Activated CD8-positive, alpha-beta memory T cell treated with anti-CD3 and anti-CD28 coated beads for 4 hours (primary cell): ENCODE results near the gene WDFY4.

Source experiments
- DNase-seq, 2 donors: peaks; one replicate each; pipeline ENCODE4 v3.0.0-alpha.2; 2020; ENCODE audit warnings: low read depth in 2 of 2

Gene WDFY4

DNA sequence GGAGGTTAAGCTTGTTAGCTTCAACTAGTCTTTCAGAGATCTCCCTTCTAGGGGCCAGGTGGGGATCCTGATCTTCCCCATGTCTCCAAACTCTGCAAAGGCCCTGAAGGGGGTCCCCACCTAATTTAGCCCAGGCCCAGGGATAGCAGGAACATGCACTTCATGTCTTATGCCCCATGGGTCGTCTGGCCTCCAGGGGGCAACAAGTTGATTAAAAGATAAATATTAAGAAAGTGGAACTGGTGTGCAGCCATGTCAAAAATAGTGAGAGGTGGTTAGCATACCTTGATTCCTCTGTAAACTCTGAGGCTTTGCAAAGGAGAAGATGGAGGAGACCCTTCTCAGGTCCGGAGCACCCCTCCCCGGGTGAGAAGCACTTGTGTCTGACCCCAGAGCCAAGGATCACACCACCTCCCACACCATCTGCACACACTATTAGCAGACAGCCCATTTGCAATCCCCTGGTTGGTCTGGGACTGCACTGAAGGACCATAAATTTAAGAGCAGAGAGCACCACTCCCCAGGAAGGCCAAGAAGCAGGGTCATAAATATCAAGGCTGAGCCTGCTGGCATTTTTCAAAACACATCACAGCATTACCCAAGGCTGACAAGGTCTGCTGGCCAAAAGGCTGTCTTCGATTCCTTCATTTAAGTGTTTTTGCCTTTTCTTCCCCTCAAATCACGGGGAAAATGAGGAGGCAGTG, 299.1 kb downstream of the WDFY4 start:
- no peak for DNase-seq

DNA sequence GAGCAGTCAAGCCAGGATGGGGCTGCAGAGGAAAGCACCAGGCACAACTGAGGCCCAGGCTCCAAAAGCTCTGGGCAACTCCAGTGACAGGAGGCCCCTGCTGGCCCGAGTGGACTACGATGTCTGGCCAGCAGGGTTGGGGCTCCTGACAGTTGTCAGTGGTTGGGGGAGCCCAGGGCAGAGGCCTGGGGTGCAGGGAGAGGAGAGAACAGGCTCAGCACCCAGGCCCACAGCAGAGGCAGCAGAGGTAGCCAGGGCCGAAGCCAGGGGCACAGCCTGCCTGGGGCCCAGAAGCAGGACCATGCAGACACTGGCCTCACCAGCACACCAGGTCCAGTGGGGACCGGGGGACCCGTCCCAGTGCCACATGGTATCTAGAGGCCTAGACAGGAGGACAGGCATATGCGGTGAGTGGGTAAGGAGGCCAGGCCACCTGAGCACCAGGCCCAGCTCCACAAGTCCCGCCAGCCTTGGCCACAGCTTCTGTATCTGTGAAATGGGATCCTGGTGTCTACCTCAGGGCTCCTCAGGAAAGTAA, 301.0 kb downstream of the WDFY4 start:
- DNase-seq = no peak

- no peak for DNase-seq
Measured at GRCh38 chr10:48990226-48990625, 305.6 kb downstream of the WDFY4 start.

DNA sequence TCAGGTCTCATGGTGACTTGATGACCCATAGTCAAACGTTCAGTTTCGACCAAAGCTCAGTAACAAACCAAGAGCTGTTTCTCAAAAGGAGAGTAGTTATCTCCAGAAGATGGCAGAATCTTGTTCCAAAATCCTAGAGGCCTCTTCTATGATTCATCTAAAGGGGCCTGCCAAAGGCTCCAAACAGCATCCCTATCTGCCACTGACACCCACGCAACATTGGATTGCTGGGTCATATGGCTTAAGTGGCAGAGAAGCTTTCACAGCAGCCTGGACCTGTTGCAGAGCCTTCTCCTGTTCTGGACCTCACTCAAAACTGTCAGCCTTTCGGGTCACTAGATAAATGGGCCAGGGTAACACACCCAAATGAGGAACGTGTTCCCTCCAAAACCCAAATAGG, 309.0 kb downstream of the WDFY4 start:
- no peak for DNase-seq

DNA sequence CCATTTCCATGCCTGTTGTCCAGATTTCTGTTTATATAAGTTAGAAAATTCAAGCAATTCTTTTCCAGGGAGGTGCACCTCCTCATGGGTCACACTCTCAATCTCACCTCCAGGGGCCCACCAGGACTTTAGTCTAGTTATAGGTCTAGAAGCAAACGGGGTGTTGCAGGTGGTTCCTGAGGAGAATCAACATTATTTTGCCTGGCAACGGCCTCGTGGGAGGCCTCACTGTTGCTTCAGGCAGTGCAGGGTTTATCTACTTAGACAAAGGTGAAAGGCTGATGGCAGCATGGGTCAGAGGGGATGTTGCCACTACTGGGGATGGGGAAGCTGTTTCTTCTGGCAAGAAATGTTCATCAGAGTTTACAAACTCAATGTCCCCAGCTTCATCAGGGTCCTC, 311.7 kb downstream of the WDFY4 start:
- DNase-seq = no peak

DNA sequence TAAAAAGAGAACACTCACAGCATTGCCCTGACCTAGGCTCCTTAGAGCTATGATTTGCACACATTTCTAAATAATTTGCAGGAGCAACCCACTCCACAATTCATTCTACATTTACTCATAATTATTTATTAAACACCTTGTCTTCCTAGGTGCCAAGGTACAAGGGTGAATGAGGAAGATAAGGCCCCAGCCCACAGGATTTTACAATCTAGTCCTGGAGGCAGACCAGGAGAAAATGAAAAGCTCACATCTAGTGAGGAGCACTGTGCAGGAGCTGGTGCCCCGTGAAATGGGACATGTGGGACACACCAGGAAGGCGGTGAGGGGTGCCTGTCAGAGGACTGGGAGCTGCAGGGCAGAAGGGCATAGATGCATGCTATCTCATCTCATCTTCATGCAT, 314.7 kb downstream of the WDFY4 start:
- no peak for DNase-seq

- DNase-seq = no peak
Measured at GRCh38 chr10:49000437-49001398, 316.0 kb downstream of the WDFY4 start.

GRCh38 chr10:49001402-49001801, 316.7 kb downstream of the WDFY4 start:
- no peak for DNase-seq

DNA sequence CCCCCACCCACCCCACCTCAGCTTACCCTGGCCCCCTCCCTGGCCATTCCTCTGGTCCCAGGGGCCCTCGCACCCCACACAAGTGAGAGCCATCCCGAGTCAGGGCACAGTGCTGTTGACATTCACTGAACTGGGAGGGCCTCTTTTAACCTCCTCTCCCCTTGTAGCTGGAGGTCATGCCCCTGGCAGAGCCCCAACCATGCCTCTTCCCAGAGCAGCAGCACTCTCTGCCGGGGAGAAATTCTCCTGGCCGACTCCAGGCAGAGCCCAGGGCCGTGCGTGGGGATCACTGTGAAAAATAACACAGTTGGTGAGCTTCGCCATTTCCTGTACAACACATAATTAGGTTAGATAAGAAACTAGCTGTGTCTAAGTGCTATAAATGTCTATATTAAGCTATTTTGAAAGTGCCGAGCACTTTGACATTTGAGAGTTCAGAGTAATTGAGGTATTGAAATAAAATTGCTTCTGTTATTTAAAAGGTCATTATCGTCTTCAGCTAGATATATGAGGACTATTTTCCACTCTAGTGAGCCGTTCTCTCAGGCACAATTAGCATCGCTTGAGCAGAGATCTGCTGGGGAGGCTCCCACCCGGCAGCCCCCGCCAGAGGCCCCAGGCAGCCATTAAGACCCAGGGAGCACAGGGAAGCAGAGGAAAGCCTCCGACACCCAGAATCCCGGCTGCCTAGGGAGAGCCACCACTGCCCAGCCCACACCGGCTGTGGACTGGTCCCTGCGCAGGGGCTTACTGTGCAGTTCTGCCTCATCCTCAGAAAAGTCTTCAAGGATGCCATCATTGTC, 317.4 kb downstream of the WDFY4 start:
- DNase-seq = no peak

DNA sequence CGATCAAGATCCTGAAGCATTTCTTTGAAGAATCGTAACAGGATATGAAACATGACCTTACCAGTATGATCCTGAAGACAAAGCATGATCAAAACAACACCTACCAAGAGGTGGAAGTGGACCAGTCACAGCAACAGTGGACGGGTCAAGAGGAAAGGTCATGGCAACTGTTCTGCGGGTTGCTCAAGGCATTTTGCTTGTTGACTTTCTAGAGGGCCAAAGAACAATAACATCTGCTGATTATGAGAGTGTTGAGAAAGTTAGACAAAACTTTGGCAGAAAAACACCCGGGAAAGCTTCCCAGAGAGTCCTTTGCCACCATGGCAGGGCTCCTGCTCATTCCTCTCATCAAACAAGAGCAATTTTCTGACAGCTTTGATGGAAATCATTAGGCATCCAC, 320.6 kb downstream of the WDFY4 start:
- no peak for DNase-seq

DNA sequence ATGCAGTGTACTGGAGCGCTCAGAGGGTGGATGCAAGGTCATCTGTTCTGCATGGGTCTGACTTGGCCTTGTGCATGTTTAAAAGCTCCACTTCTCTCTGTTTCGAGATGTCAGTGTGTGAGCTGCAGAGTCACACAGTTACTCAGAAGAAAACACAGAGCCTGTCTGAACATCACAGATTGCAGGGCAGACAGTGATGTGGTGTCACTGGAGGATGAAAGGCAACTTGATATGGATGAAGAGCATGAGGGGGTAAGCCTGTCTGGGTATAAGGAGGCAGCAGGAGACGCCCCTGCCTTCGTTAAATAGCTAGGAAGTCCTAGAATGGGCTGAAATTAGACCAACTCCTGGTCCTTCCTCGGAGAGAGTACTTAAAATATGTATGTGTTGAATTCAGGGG, 322.5 kb downstream of the WDFY4 start:
- DNase-seq = no peak

DNA sequence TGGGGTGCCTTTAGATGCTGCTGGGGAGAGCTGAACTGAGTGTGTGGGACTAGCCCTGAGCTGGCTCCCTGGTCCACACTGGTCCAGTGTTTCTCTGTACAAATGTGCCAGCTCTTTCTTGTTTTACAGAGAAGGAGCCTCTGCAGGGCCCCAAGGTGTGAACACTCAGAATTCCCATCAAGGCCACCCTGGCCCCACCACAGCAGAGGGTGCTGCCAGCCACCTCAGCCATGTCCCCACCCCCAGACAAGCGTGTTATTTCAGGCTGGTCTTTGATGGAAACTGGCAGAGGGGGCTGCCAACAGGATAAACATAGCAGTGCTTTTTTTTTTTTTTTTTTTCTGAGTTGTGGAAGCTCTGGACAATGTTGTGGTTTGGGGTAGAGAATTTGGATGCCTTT, 323.4 kb downstream of the WDFY4 start:
- no peak for DNase-seq

GRCh38 chr10:49008505-49009198, 324.0 kb downstream of the WDFY4 start:
- DNase-seq = no peak

DNA sequence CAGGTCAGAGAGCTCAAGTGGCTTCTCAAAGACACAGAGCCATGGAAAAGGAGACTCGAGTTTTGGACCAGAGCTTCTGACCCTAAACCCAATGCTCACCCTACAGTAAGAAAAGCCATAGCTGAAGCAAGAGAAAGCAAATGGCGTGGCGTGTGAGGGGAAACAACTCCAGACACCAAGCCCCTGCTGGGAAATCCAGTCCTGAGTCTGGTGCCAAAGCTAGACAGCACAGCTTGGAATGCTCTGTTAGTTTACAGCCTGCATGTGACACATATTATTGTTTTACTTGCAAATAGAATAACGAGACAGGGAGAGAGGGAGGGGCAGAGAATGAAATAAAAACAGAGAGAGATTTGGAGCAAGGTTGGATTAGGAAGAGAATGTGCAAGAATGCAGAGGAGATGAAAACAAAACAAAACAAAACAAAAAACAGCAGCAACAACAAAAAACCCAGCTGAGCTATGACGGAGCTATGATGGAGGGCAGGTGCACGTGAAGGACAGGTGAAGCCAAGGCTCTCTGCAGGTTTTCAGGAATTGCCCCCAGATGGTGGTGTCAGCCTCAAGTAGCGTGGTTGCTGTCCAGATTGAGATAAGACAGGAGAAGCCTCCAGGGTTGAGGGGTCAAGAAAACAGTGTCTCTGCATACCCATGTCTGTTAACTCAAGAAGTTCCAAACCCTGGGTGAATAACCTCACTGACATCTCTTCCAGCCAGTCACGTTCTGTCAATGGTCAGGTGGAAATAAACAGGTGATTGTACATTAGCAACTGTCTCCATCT, 324.7 kb downstream of the WDFY4 start:
- DNase-seq = no peak

DNA sequence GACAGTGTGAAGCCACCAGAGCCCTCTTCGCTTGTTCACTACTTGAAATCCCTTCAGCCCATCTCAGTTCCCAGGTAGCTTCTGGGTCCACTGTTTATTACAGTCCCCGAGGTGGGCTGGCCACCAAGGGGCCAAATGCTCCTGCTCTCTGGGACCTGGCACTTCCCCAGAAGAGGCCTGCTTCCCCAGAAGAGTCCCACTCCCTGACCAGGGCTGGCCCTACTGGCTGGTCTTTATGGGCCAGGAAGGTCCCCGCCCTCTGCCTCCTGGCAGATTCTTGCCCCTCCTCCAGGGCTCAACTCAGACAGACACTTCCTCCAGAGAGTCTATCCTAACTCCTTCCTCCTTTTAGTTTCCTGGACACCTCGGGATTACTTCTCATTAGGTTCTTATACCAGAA, 325.6 kb downstream of the WDFY4 start:
- no peak for DNase-seq

GRCh38 chr10:49010865-49011264, 326.2 kb downstream of the WDFY4 start:
- DNase-seq = no peak

DNA sequence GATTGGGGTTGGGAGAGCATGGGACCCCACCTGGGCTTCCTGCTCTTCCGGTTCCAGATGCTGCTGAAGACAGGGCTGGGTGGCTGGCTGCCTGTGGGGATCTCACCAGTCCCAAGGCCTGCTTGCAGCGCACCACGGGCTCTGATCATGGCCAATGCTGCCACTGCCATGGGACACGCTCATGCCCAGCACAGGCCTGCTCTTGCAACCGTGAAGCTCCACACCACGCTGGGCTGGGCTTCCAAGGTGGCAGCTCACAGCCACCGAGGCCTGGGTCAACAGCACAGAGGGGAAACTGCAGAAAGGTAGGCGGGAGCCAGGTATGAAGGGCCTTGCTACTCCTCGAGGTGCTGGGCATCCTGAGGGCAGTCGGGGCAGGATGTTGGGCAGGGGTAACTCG, 327.1 kb downstream of the WDFY4 start:
- no peak for DNase-seq

DNA sequence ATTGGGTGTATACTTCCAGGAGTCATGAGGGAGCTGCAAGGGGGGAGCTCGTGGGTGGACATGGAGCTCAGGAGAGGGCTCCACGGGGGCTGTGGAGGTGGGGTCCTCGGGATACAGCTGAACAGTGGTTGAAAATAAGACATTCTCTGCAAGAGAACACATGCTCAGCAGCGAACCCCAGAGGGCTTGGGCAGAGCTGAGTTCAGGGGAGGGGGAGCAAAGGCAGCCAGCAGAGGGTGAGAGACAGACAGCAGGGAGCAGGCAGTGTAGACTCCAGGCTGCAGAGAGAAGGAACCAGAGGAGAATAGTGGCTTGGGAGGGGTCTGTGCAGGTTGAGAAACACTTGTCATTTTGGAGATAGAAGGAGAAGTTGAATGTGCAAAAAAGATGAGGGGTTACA, 327.9 kb downstream of the WDFY4 start:
- DNase-seq = no peak

GRCh38 chr10:49015700-49016099, 331.0 kb downstream of the WDFY4 start:
- no peak for DNase-seq

- no peak for DNase-seq
Measured at GRCh38 chr10:49021685-49022084, 337.0 kb downstream of the WDFY4 start.

DNA sequence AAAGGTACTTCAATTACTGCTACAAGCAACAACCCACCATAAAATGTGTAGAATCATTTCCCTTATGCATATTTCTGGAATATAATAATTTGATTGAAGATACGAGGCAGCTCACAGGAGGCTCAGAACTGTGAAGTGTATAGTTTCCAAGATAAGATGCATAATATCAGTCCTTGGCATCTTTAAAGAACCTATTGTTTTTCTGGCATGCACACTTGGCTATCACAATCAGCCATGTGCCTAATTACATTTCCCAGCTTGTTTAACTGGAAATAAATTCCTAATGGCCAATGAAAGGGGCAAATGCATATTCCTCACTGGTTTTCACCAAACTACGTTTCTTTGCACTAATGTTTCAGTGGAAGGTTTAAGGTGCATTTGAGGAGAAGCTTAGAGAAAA, 338.4 kb downstream of the WDFY4 start:
- DNase-seq = no peak
